Measurements from ENCODE around the gene TECPR1. TPM values are rescaled to one million over a fixed set of nuclear protein-coding genes. Genes with fewer than 3 reads are reported as not detected.

TECPR1 gene
- total RNA-seq, 4 donors from 2014 or later: 8.1 to 18.4 (median 14.2) TPM

DNA sequence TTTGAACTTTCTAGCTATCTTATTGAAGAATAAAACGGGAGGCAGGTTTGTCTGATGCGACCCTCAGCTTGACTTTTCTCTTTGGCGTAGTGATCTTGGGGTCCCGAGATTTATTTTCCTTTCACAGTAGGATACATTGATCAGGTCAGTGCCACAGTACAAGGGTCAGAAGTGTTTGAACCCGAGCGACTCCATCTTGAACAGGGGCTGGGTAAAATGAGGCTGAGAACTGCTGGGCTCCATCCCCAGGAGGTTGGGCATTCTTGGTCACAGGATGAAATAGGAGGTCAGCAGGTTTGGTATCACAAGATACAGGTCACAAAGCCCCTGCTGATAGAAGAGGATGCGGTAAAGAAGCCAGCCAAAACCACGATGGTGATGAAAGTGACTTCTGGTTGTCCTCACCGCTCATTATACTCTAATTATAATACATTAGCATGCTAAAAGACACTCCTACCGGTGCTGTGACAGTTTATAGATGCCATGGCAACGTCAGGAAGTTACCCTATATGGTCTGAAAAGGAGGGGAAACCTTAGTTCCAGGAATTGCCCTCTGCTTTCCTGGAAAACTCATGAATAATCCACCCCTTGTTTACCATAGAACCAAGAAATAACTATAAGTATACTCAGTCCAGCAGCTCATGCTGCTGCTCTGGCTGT, 3.0 kb upstream of the TECPR1 start:
- intact Hi-C loops (cut with DNase I; ENCODE audit: low total_unique reads): no loop called here
- TF ChIP-seq, protein P1, sequence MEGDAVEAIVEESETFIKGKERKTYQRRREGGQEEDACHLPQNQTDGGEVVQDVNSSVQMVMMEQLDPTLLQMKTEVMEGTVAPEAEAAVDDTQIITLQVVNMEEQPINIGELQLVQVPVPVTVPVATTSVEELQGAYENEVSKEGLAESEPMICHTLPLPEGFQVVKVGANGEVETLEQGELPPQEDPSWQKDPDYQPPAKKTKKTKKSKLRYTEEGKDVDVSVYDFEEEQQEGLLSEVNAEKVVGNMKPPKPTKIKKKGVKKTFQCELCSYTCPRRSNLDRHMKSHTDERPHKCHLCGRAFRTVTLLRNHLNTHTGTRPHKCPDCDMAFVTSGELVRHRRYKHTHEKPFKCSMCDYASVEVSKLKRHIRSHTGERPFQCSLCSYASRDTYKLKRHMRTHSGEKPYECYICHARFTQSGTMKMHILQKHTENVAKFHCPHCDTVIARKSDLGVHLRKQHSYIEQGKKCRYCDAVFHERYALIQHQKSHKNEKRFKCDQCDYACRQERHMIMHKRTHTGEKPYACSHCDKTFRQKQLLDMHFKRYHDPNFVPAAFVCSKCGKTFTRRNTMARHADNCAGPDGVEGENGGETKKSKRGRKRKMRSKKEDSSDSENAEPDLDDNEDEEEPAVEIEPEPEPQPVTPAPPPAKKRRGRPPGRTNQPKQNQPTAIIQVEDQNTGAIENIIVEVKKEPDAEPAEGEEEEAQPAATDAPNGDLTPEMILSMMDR (IDR thresholded peaks at IDR 0.05): no peak
- TF ChIP-seq POLR2A (IDR thresholded peaks at IDR 0.05): no peak
- WGBS, 2 donors: 79 to 82% methylated on average over 11 of the region's 11 CpGs
- no peak overlapping the region for H3K4me3 ChIP-seq (ENCODE audit: low read depth, poor library complexity, severe bottlenecking)
- no peak for DNase-seq (ENCODE audit: low spot score in 2 of 2)

DNA sequence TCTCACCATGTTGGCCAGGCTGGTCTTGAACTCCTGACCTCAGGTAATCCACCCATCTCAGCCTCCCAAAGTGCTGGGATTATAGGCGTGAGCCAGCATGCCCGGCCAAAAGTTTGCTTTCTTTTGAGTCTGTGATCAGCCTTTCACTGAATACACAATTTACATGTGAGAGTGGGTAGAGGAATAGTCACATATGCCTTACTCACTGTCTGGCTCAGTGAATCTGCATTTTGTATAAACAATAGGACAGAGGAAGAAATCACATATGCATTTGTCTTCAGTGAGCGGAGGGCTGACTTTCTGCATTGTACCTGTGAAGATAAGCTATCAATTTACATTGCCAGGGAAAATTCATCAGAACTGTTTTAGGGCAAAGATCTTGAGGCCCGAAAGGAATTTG, 2.5 kb upstream of the TECPR1 start:
- intact Hi-C loops (cut with DNase I; ENCODE audit: low total_unique reads): no loop called here
- DNase-seq (ENCODE audit: low spot score in 2 of 2): no peak
- whole genome bisulfite sequencing, 2 donors: 95% methylated on average over 4 of the region's 4 CpGs
- TF ChIP-seq, protein P1 (IDR thresholded peaks at IDR 0.05): no peak
- no peak for TF ChIP-seq POLR2A (IDR thresholded peaks at IDR 0.05)
- H3K4me3 ChIP-seq (ENCODE audit: low read depth, poor library complexity, severe bottlenecking): no peak overlapping the region

DNA sequence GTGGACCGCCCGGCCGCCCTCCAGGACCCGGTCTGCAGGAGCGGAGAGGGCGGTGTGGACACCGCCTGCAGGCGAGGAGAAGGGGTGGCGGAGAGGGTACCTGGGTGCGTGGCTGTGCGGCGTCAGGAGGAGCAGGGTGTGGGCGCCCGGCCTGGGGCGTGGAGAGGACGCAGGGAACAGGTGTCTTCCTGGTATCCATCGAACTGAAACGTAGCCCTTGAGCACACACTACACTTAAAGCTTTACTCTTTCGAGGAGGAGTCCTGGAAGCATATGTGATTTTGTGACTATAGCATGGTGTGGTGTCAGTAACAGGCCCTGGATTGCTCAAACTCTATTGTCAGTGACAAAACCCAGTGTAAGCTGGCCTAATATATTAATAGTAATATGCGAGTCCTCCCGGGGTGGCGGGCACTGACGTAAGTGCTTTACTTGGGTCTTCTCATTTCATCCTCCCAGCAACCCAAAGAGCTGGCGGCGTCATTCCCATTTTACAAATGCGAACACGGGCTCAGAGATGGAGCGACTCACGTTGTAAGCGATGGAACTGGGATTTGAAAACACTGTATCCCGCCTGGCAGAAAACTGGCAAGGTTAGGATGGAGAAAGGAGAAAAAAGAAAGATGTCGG, 508 bp upstream of the TECPR1 start:
- no peak for TF ChIP-seq POLR2A (IDR thresholded peaks at IDR 0.05)
- TF ChIP-seq, protein P1 (IDR thresholded peaks at IDR 0.05): no peak
- DNase-seq (ENCODE audit: low spot score in 2 of 2): no peak
- peak overlapping the region; percentile 59 for H3K4me3 ChIP-seq (ENCODE audit: low read depth, poor library complexity, severe bottlenecking)
- WGBS, 2 donors: 25 to 31% methylated on average over 24 to 30 of the region's 32 CpGs
- intact Hi-C loops (cut with DNase I; ENCODE audit: low total_unique reads): no loop called here

DNA sequence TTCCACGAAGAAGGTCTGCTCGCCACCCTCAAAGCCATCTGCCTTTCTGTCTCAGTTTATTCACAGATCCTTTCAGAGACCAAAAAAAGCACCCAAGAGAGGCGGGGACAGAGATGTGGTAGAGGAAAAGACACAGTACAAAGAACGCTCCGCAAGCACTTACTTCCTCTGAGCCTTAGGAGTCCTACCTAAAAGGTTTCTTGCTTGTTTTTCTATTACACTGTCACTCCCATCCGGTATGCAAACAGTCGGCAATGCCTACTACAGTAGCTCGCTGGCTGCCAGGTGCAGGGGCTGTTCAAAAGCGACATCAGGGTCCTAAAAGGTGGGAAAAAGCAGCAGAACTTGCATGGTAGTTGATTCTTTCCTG, 816 bp downstream of the TECPR1 start:
- no peak for DNase-seq (ENCODE audit: low spot score in 2 of 2)
- no peak for TF ChIP-seq POLR2A (IDR thresholded peaks at IDR 0.05)
- TF ChIP-seq, protein P1 (IDR thresholded peaks at IDR 0.05): no peak
- no peak overlapping the region for H3K4me3 ChIP-seq (ENCODE audit: low read depth, poor library complexity, severe bottlenecking)
- intact Hi-C loops (cut with DNase I; ENCODE audit: low total_unique reads): no loop called here
- 28 to 39% methylated on average over 9 of the region's 9 CpGs for WGBS, 2 donors

DNA sequence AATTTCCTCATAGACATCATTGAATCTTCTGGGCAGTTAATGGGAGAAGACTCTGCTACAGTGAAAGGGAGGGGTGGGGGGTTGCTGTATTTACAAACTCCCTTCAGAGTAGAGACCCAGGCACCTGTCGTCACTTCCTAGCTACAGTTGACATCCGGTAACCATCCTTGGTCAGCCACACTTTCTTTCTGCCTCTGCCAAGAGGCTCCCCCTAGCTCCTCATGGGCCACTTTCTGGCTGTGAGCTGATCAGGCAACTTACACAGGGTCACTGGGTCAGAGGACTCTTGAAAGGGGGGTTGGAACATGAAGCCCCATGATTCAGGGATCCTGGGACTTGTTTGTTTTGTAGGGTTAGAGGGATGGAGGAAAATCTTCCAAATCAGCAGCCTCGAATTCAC, 1.2 kb downstream of the TECPR1 start:
- no peak for TF ChIP-seq POLR2A (IDR thresholded peaks at IDR 0.05)
- TF ChIP-seq, protein P1 (IDR thresholded peaks at IDR 0.05): no peak
- 63 to 81% methylated on average over 3 of the region's 3 CpGs for WGBS, 2 donors
- intact Hi-C loops (cut with DNase I; ENCODE audit: low total_unique reads): no loop called here
- no peak for DNase-seq (ENCODE audit: low spot score in 2 of 2)
- H3K4me3 ChIP-seq (ENCODE audit: low read depth, poor library complexity, severe bottlenecking): no peak overlapping the region

Measured in lower leg skin (tissue), 4 donors.